GM12878 (cell line): ENCODE measurements around the gene PGK1.

Source experiments
- CTCF ChIP-seq, 3 experiments: IDR thresholded peaks in 2 of 3; conservative IDR thresholded peaks in 1 of 3; 2 replicates each; pipeline ENCODE4 v1.5.1; 2011; ENCODE audit warnings: low read depth in 3 of 3, low read length in 3 of 3, mild to moderate bottlenecking in 3 of 3, control low read depth in 2 of 3, moderate library complexity in 2 of 3, inconsistent platforms in 1 of 3, mixed read lengths in 1 of 3; ENCODE audit not compliant: control insufficient read depth in 2 of 3, insufficient read depth in 1 of 3; ENCODE audit errors: extremely low read depth in 1 of 3
- EZH2 ChIP-seq: IDR thresholded peaks from 2 replicates; pipeline ENCODE4 v1.6.1; 2012; ENCODE audit warnings: low read depth, mild to moderate bottlenecking, control low read depth, inconsistent platforms, low read length, borderline replicate concordance; ENCODE audit not compliant: control insufficient read depth
- KDM1A ChIP-seq: fragments of 200-600 bp; sonication (generic); IDR thresholded peaks from 2 replicates; pipeline ENCODE4 v1.6.1; 2016; ENCODE audit warnings: borderline replicate concordance
- NFYB ChIP-seq: IDR thresholded peaks from 2 replicates; pipeline ENCODE4 v1.6.1; 2011; ENCODE audit warnings: low read depth, mild to moderate bottlenecking, low read length, improper control_type of control experiment, moderate library complexity; ENCODE audit not compliant: insufficient read depth
- POLR2AphosphoS5 ChIP-seq: IDR thresholded peaks from 2 replicates; pipeline ENCODE4 v1.6.1; 2011; ENCODE audit warnings: mild to moderate bottlenecking, low read length, inconsistent platforms
- SMC3 ChIP-seq: IDR thresholded peaks from 2 replicates; pipeline ENCODE4 v1.6.1; 2011; ENCODE audit warnings: low read length, improper control_type of control experiment, borderline replicate concordance

DNA sequence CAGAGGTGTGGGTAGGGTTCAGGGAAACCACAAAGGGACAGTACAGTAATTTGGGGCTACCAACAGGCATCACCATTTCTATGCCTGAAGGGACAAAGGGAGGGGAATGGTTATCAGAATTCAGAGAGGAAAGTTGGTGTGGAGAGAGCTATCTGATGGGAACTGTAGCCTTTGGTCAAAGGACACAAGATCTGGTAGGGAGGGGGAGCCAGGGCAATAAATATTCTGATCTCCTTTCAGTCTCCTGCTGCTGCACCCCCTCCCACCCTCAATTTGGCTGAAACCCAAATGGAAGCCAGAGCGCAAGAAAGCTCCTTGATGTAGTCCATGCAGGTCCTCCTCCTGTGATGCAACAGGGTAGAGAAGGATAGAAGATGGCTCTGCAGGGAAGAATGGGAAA, 14.6 kb downstream of the PGK1 start:
- no peak for TF ChIP-seq EZH2
- no peak for TF ChIP-seq POLR2AphosphoS5
- TF ChIP-seq SMC3: no peak
- TF ChIP-seq KDM1A: no peak
- no peak for TF ChIP-seq CTCF (IDR thresholded peaks at IDR 0.05 in 2 of 3, conservative IDR thresholded peaks at IDR 0.05 in 1 of 3; ENCODE audit: control insufficient read depth in 2 of 3, extremely low read depth in 1 of 3, insufficient read depth in 1 of 3, low read depth in 3 of 3, low read length in 3 of 3)
- no peak for TF ChIP-seq NFYB
